BLaER1 (cell line): ENCODE data around the gene VPS26A.

Experiments
- H3K27ac ChIP-seq: shearing (Covaris generic); formaldehyde crosslinking; 2 replicates; pipeline ENCODE4 v1.8.1; 2022
- H3K27me3 ChIP-seq: shearing (Covaris generic); formaldehyde crosslinking; 2 replicates; pipeline ENCODE4 v1.8.1; 2022
- H3K36me3 ChIP-seq: shearing (Covaris generic); formaldehyde crosslinking; 2 replicates; pipeline ENCODE4 v1.8.1; 2022
- H3K4me1 ChIP-seq: shearing (Covaris generic); formaldehyde crosslinking; 2 replicates; pipeline ENCODE4 v1.8.1; 2022
- H3K4me2 ChIP-seq: shearing (Covaris generic); formaldehyde crosslinking; 2 replicates; pipeline ENCODE4 v1.8.1; 2022
- H3K4me3 ChIP-seq: shearing (Covaris generic); formaldehyde crosslinking; 2 replicates; pipeline ENCODE4 v1.8.1; 2022
- H3K9ac ChIP-seq: shearing (Covaris generic); formaldehyde crosslinking; 2 replicates; pipeline ENCODE4 v1.8.1; 2022
- H3K9me3 ChIP-seq: shearing (Covaris generic); formaldehyde crosslinking; 2 replicates; pipeline ENCODE4 v1.8.1; 2022
- H4K20me1 ChIP-seq: shearing (Covaris generic); formaldehyde crosslinking; 2 replicates; pipeline ENCODE4 v1.8.1; 2022
- Cebpa-rat ChIP-seq: shearing (Covaris generic); IDR thresholded peaks from 2 replicates; pipeline ENCODE4 v1.8.1; 2022

VPS26A gene

GRCh38 chr10:69123747-69124562 is at the start of gene VPS26A:
TSS of gene VPS26A (plus strand) at chr10:69124178. CDS start at chr10:69124278, 100 bp downstream.
- no peak for TF ChIP-seq Cebpa-rat
- H3K9me3 ChIP-seq, result no peaks in the 10 kb centered on the region
- H3K36me3 ChIP-seq, result no peaks in the 10 kb centered on the region
- peak within 1 kb of the TSS; percentile 88 for H3K4me2 ChIP-seq
- H3K4me1 ChIP-seq, result peaks cover 31% of the 10 kb centered on the region
- peak within 1 kb of the TSS; percentile 96 for H3K9ac ChIP-seq
- no peaks in the 10 kb centered on the region for H3K27me3 ChIP-seq
- peak within 1 kb of the TSS; percentile 94 for H3K27ac ChIP-seq
- peak within 1 kb of the TSS; percentile 99 for H3K4me3 ChIP-seq
- peaks cover 49% of the 10 kb centered on the region for H4K20me1 ChIP-seq

GRCh38 chr10:69074532-69074931 is 49.4 kb upstream of the VPS26A start:
- no peak for TF ChIP-seq Cebpa-rat
- Histone ChIP-seq H3K27ac (no peak overlapping the region), H3K4me2 (no peak overlapping the region)

GRCh38 chr10:69075431-69075830 is 48.5 kb upstream of the VPS26A start:
- no peaks in the 10 kb centered on the region for H3K36me3 ChIP-seq
- H3K9ac ChIP-seq, result no peak overlapping the region
- no peak overlapping the region for H3K4me2 ChIP-seq

More at GRCh38 chr10:69074532-69074931, 49.4 kb upstream of the VPS26A start:
- Histone ChIP-seq H3K4me3 (no peak overlapping the region), H3K27me3 (no peaks in the 10 kb centered on the region), H3K9ac (no peak overlapping the region), H4K20me1 (no peaks in the 10 kb centered on the region), H3K36me3 (no peaks in the 10 kb centered on the region), H3K9me3 (no peaks in the 10 kb centered on the region), H3K4me1 (peaks cover 7% of the 10 kb centered on the region)

GRCh38 chr10:69078311-69078710 is 45.7 kb upstream of the VPS26A start:
- no peak overlapping the region for H3K4me2 ChIP-seq
- H3K4me3 ChIP-seq, result no peak overlapping the region
- TF ChIP-seq Cebpa-rat, result no peak
- no peaks in the 10 kb centered on the region for H3K27me3 ChIP-seq
- H3K27ac ChIP-seq, result no peak overlapping the region
- H3K36me3 ChIP-seq, result no peaks in the 10 kb centered on the region
- no peak overlapping the region for H3K9ac ChIP-seq
- H3K9me3 ChIP-seq, result no peaks in the 10 kb centered on the region
- peaks cover 1% of the 10 kb centered on the region for H3K4me1 ChIP-seq
- H4K20me1 ChIP-seq, result no peaks in the 10 kb centered on the region

More at GRCh38 chr10:69075431-69075830, 48.5 kb upstream of the VPS26A start:
- Histone ChIP-seq H3K9me3 (no peaks in the 10 kb centered on the region), H3K27ac (no peak overlapping the region), H3K4me3 (no peak overlapping the region), H3K27me3 (no peaks in the 10 kb centered on the region), H4K20me1 (no peaks in the 10 kb centered on the region), H3K4me1 (peaks cover 7% of the 10 kb centered on the region)
- no peak for TF ChIP-seq Cebpa-rat

- H3K27ac ChIP-seq, result no peak overlapping the region
- no peak for TF ChIP-seq Cebpa-rat
- no peak overlapping the region for H3K4me2 ChIP-seq
- H3K9ac ChIP-seq, result no peak overlapping the region
- H3K9me3 ChIP-seq, result no peaks in the 10 kb centered on the region
- no peak overlapping the region for H3K4me3 ChIP-seq
- no peaks in the 10 kb centered on the region for H3K27me3 ChIP-seq
- H3K36me3 ChIP-seq, result no peaks in the 10 kb centered on the region
- H4K20me1 ChIP-seq, result no peaks in the 10 kb centered on the region
- no peaks in the 10 kb centered on the region for H3K4me1 ChIP-seq
Observed at GRCh38 chr10:69080226-69080625, 43.8 kb upstream of the VPS26A start.

- no peak overlapping the region for H3K27ac ChIP-seq
Observed at GRCh38 chr10:69086001-69086509, 37.9 kb upstream of the VPS26A start.

GRCh38 chr10:69087590-69088470 is 36.1 kb upstream of the VPS26A start, which contains the start of gene SRGN:
TSS of gene SRGN (plus strand) at chr10:69088103. CDS start at chr10:69088158, 55 bp downstream.
- TF ChIP-seq Cebpa-rat, result no peak
- Histone ChIP-seq H3K27ac (no peak within 1 kb of the TSS), H3K4me2 (peak within 1 kb of the TSS; percentile 76)

More at GRCh38 chr10:69086001-69086509, 37.9 kb upstream of the VPS26A start:
- Histone ChIP-seq H3K9ac (no peak overlapping the region), H3K27me3 (no peaks in the 10 kb centered on the region), H3K4me2 (peak overlapping the region; percentile 76), H3K36me3 (no peaks in the 10 kb centered on the region), H4K20me1 (no peaks in the 10 kb centered on the region), H3K4me3 (no peak overlapping the region), H3K4me1 (peaks cover 55% of the 10 kb centered on the region), H3K9me3 (no peaks in the 10 kb centered on the region)
- no peak for TF ChIP-seq Cebpa-rat

GRCh38 chr10:69088471-69088769 is 35.6 kb upstream of the VPS26A start:
- TF ChIP-seq Cebpa-rat, result no peak
- no peak overlapping the region for H3K27ac ChIP-seq

More at GRCh38 chr10:69087590-69088470, 36.1 kb upstream of the VPS26A start, which contains the start of gene SRGN:
- no peaks in the 10 kb centered on the region for H3K9me3 ChIP-seq
- peak within 1 kb of the TSS; percentile 30 for H3K9ac ChIP-seq
- peaks cover 66% of the 10 kb centered on the region for H3K4me1 ChIP-seq
- H4K20me1 ChIP-seq, result no peaks in the 10 kb centered on the region
- H3K27me3 ChIP-seq, result no peaks in the 10 kb centered on the region
- peak within 1 kb of the TSS; percentile 56 for H3K4me3 ChIP-seq
- H3K36me3 ChIP-seq, result no peaks in the 10 kb centered on the region

GRCh38 chr10:69088801-69089501 is 35.0 kb upstream of the VPS26A start:
- H4K20me1 ChIP-seq, result no peaks in the 10 kb centered on the region
- TF ChIP-seq Cebpa-rat, result no peak
- no peak overlapping the region for H3K9ac ChIP-seq
- H3K9me3 ChIP-seq, result no peaks in the 10 kb centered on the region
- no peaks in the 10 kb centered on the region for H3K27me3 ChIP-seq
- no peaks in the 10 kb centered on the region for H3K36me3 ChIP-seq
- peak overlapping the region; percentile 76 for H3K4me2 ChIP-seq
- H3K27ac ChIP-seq, result no peak overlapping the region
- peak overlapping the region; percentile 56 for H3K4me3 ChIP-seq
- H3K4me1 ChIP-seq, result peaks cover 66% of the 10 kb centered on the region

More at GRCh38 chr10:69088471-69088769, 35.6 kb upstream of the VPS26A start:
- Histone ChIP-seq H3K27me3 (no peaks in the 10 kb centered on the region), H3K4me3 (peak overlapping the region; percentile 56), H3K9me3 (no peaks in the 10 kb centered on the region), H3K9ac (peak overlapping the region; percentile 30), H3K4me2 (peak overlapping the region; percentile 76), H4K20me1 (no peaks in the 10 kb centered on the region), H3K36me3 (no peaks in the 10 kb centered on the region), H3K4me1 (peaks cover 66% of the 10 kb centered on the region)
